MM.1S (cell line): ENCODE data around the gene NYAP2.

Experiments used
- DNase-seq: peaks from one replicate; pipeline ENCODE4 v3.0.0-alpha.2; 2015
- H2AFZ ChIP-seq: fragments of 300-600 bp; sonication (generic); 2 replicates; pipeline ENCODE4 v1.6.0; 2016; ENCODE audit warnings: antibody characterized with exemption, low read length
- H3F3A ChIP-seq: fragments of 300-600 bp; sonication (generic); 2 replicates; pipeline ENCODE4 v1.6.1; 2016; ENCODE audit warnings: mild to moderate bottlenecking, antibody characterized with exemption, low read length, moderate library complexity, mixed read lengths; ENCODE audit not compliant: insufficient read depth
- H3K27ac ChIP-seq: fragments of 300-600 bp; sonication (generic); 2 replicates; pipeline ENCODE4 v1.5.1; 2016; ENCODE audit warnings: mild to moderate bottlenecking, low read length
- H3K27me3 ChIP-seq: fragments of 300-600 bp; sonication (generic); replicated peaks from 2 replicates; pipeline ENCODE4 v1.6.0; 2016; ENCODE audit warnings: low read length; ENCODE audit not compliant: insufficient read depth
- H3K36me3 ChIP-seq: fragments of 300-600 bp; sonication (generic); replicated peaks from 2 replicates; pipeline ENCODE4 v1.6.1; 2016; ENCODE audit warnings: mild to moderate bottlenecking, low read length, mixed read lengths; ENCODE audit not compliant: insufficient read depth
- H3K4me1 ChIP-seq: fragments of 300-600 bp; sonication (generic); 2 replicates; pipeline ENCODE4 v1.6.1; 2016; ENCODE audit warnings: low read length, mixed read lengths
- H3K4me2 ChIP-seq: fragments of 300-600 bp; sonication (generic); 2 replicates; pipeline ENCODE4 v1.6.0; 2016; ENCODE audit warnings: low read depth, low read length
- H3K4me3 ChIP-seq: fragments of 300-600 bp; sonication (generic); 2 replicates; pipeline ENCODE4 v1.5.1; 2016; ENCODE audit warnings: low read length, mixed read lengths
- H3K79me2 ChIP-seq: fragments of 300-600 bp; sonication (generic); 2 replicates; pipeline ENCODE4 v1.6.1; 2016; ENCODE audit warnings: mixed run types, low read length, mixed read lengths
- H3K9ac ChIP-seq: fragments of 300-600 bp; sonication (generic); 2 replicates; pipeline ENCODE4 v1.6.1; 2016; ENCODE audit warnings: low read length, mixed read lengths
- H3K9me2 ChIP-seq: fragments of 300-600 bp; sonication (generic); replicated peaks from 2 replicates; pipeline ENCODE4 v1.6.1; 2016; ENCODE audit warnings: mild to moderate bottlenecking, low read length, mixed read lengths; ENCODE audit not compliant: insufficient read depth
- H3K9me3 ChIP-seq: fragments of 300-600 bp; sonication (generic); replicated peaks from 2 replicates; pipeline ENCODE4 v1.6.1; 2016; ENCODE audit warnings: mild to moderate bottlenecking, low read length, mixed read lengths; ENCODE audit not compliant: insufficient read depth
- H4K20me1 ChIP-seq: fragments of 300-600 bp; sonication (generic); 2 replicates; pipeline ENCODE4 v1.6.1; 2016; ENCODE audit warnings: mild to moderate bottlenecking, low read length, moderate library complexity, mixed read lengths; ENCODE audit not compliant: insufficient read depth
- EZH2 ChIP-seq: fragments of 300-600 bp; sonication (generic); optimal IDR thresholded peaks from 2 replicates; pipeline ENCODE3; 2017; ENCODE audit warnings: low read depth, mild to moderate bottlenecking, antibody characterized with exemption, low read length, mixed read lengths
- EZH2phosphoT487 ChIP-seq: fragments of 300-600 bp; sonication (generic); IDR thresholded peaks from 2 replicates; pipeline ENCODE4 v1.6.1; 2018; ENCODE audit warnings: antibody characterized with exemption, low read length
- TF ChIP-seq, protein P1 (sequence below): fragments of 300-600 bp; sonication (generic); IDR thresholded peaks from 2 replicates; pipeline ENCODE4 v1.5.1; 2016; ENCODE audit warnings: antibody characterized with exemption, low read length, mixed read lengths

The NYAP2 gene

DNA sequence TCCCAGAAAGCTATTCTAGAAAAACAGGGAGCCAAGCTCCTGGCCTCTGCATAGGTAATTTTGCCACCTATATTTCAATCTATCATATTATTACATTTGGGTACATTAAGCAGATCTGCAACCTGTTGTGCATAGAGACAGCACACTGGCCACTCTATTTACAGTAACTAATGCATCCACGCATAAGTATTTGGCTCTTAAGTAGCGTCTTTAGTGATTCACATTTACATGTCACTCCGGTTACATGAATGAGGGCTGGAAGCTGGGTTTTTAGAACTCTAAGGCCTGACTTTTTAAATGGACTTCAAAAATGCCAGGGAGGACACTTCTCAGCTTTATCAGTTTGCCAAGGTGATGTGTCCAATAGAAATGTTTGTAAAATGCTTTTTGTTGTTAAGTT is 97.7 kb downstream of the NYAP2 start:
- no peaks in the 10 kb centered on the region for H3K4me1 ChIP-seq
- no peaks in the 10 kb centered on the region for H3K36me3 ChIP-seq
- no peak overlapping the region for H3K4me2 ChIP-seq
- H3K4me3 ChIP-seq: no peak overlapping the region
- no peak overlapping the region for H3K27ac ChIP-seq
- H3K79me2 ChIP-seq: no peaks in the 10 kb centered on the region
- no peak for DNase-seq
- H3K9me2 ChIP-seq: no peaks in the 10 kb centered on the region
- TF ChIP-seq, protein P1, sequence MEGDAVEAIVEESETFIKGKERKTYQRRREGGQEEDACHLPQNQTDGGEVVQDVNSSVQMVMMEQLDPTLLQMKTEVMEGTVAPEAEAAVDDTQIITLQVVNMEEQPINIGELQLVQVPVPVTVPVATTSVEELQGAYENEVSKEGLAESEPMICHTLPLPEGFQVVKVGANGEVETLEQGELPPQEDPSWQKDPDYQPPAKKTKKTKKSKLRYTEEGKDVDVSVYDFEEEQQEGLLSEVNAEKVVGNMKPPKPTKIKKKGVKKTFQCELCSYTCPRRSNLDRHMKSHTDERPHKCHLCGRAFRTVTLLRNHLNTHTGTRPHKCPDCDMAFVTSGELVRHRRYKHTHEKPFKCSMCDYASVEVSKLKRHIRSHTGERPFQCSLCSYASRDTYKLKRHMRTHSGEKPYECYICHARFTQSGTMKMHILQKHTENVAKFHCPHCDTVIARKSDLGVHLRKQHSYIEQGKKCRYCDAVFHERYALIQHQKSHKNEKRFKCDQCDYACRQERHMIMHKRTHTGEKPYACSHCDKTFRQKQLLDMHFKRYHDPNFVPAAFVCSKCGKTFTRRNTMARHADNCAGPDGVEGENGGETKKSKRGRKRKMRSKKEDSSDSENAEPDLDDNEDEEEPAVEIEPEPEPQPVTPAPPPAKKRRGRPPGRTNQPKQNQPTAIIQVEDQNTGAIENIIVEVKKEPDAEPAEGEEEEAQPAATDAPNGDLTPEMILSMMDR: no peak
- TF ChIP-seq EZH2 (no peak), EZH2phosphoT487 (no peak)
- no peak overlapping the region for H3K9ac ChIP-seq
- no peaks in the 10 kb centered on the region for H3K27me3 ChIP-seq
- H2AFZ ChIP-seq: no peak overlapping the region
- no peaks in the 10 kb centered on the region for H3K9me3 ChIP-seq
- H3F3A ChIP-seq: no peaks in the 10 kb centered on the region
- H4K20me1 ChIP-seq: no peaks in the 10 kb centered on the region

DNA sequence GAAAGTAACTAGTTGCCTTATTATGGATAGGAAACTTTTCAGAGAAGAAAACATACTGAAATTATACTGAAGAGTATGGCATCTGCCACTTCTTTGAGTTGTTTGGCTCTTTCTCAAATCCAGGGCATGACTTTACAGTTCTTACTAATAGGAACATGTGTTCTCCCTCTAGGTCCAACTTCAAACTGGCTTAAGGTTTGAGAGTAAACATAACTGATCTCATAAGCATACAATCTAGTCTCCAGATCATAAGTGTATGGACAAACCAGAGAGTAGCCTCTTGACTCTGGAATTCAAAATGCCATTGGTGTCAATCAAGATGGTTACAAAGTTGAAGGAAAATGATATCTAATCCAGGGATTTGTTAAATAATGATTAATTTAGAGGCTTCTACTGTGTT is 101.5 kb downstream of the NYAP2 start:
- no peaks in the 10 kb centered on the region for H3K27me3 ChIP-seq
- no peak overlapping the region for H3K4me3 ChIP-seq
- H2AFZ ChIP-seq: no peak overlapping the region
- H3F3A ChIP-seq: no peaks in the 10 kb centered on the region
- H3K4me1 ChIP-seq: no peaks in the 10 kb centered on the region
- H3K9me2 ChIP-seq: no peaks in the 10 kb centered on the region
- no peak overlapping the region for H3K4me2 ChIP-seq
- no peak for DNase-seq
- no peaks in the 10 kb centered on the region for H3K36me3 ChIP-seq
- no peaks in the 10 kb centered on the region for H3K79me2 ChIP-seq
- H3K27ac ChIP-seq: no peak overlapping the region
- no peak overlapping the region for H3K9ac ChIP-seq
- no peaks in the 10 kb centered on the region for H4K20me1 ChIP-seq
- TF ChIP-seq, protein P1: no peak
- TF ChIP-seq EZH2: no peak
- no peak for TF ChIP-seq EZH2phosphoT487
- H3K9me3 ChIP-seq: no peaks in the 10 kb centered on the region

- no peaks in the 10 kb centered on the region for H3K4me1 ChIP-seq
- H4K20me1 ChIP-seq: no peaks in the 10 kb centered on the region
- no peak for TF ChIP-seq EZH2
- TF ChIP-seq EZH2phosphoT487: no peak
- TF ChIP-seq, protein P1: no peak
- no peak for DNase-seq
- H3K4me2 ChIP-seq: no peak overlapping the region
- no peaks in the 10 kb centered on the region for H3K36me3 ChIP-seq
- no peak overlapping the region for H3K9ac ChIP-seq
- no peaks in the 10 kb centered on the region for H3K9me2 ChIP-seq
- H3K79me2 ChIP-seq: no peaks in the 10 kb centered on the region
- H3K4me3 ChIP-seq: no peak overlapping the region
- no peak overlapping the region for H3K27ac ChIP-seq
- no peaks in the 10 kb centered on the region for H3F3A ChIP-seq
- no peaks in the 10 kb centered on the region for H3K27me3 ChIP-seq
- H3K9me3 ChIP-seq: no peaks in the 10 kb centered on the region
- no peak overlapping the region for H2AFZ ChIP-seq
These were observed 103.5 kb downstream of the NYAP2 start for GRCh38 chr2:225502971-225503370.

- Histone ChIP-seq H4K20me1 (no peaks in the 10 kb centered on the region), H3F3A (no peaks in the 10 kb centered on the region), H3K27me3 (no peaks in the 10 kb centered on the region), H3K9ac (no peak overlapping the region), H3K36me3 (no peaks in the 10 kb centered on the region), H3K4me3 (no peak overlapping the region), H3K4me1 (no peaks in the 10 kb centered on the region), H3K27ac (no peak overlapping the region), H3K4me2 (no peak overlapping the region), H3K79me2 (no peaks in the 10 kb centered on the region), H3K9me3 (no peaks in the 10 kb centered on the region), H2AFZ (no peak overlapping the region), H3K9me2 (no peaks in the 10 kb centered on the region)
- TF ChIP-seq, protein P1: no peak
- no peak for TF ChIP-seq EZH2
- no peak for DNase-seq
These were observed 111.3 kb downstream of the NYAP2 start for GRCh38 chr2:225510796-225511195.
